OCI-LY3 (cell line): Measurements from ENCODE around the gene DYRK1A.

Experiments
- H2AFZ ChIP-seq: fragments of 200-600, 300-600 bp; shearing (Covaris generic); 2 replicates; pipeline ENCODE4 v1.6.0; 2014; ENCODE audit warnings: antibody characterized with exemption, low read depth, low read length
- H3K27ac ChIP-seq: fragments of 200-600, 300-600 bp; sonication (generic); 2 replicates; pipeline ENCODE4 v1.5.1; 2014; ENCODE audit warnings: mild to moderate bottlenecking, low read length, moderate library complexity, mixed read lengths
- H3K27me3 ChIP-seq: fragments of 200-600, 300-600 bp; sonication (generic); 2 replicates; pipeline ENCODE4 v1.6.1; 2014; ENCODE audit warnings: low read depth, low read length, mixed read lengths
- H3K36me3 ChIP-seq: fragments of 200-600, 300-600 bp; sonication (generic); replicated peaks from 2 replicates; pipeline ENCODE3; 2014; ENCODE audit warnings: low read depth, low read length, mixed read lengths
- H3K4me1 ChIP-seq: fragments of 300-600, 200-600 bp; sonication (generic); 2 replicates; pipeline ENCODE4 v1.6.1; 2014; ENCODE audit warnings: low read length, mixed read lengths
- H3K4me2 ChIP-seq: fragments of 200-600, 300-600 bp; sonication (generic); 2 replicates; pipeline ENCODE4 v1.6.1; 2014; ENCODE audit warnings: low read length, mixed read lengths
- H3K4me3 ChIP-seq: fragments of 300-600, 200-600 bp; sonication (generic); 2 replicates; pipeline ENCODE4 v1.5.1; 2014; ENCODE audit warnings: antibody characterized with exemption, mild to moderate bottlenecking, low read length, moderate library complexity
- H3K79me2 ChIP-seq: fragments of 300-600, 200-600 bp; shearing (Covaris generic); 2 replicates; pipeline ENCODE4 v1.6.1; 2014; ENCODE audit warnings: mild to moderate bottlenecking, low read length, mixed read lengths
- H3K9ac ChIP-seq: fragments of 300-600, 200-600 bp; shearing (Covaris generic); 2 replicates; pipeline ENCODE4 v1.6.0; 2014; ENCODE audit warnings: mild to moderate bottlenecking, low read length, moderate library complexity
- H3K9me3 ChIP-seq: fragments of 200-600, 300-600 bp; shearing (Covaris generic); 2 replicates; pipeline ENCODE4 v1.6.1; 2014; ENCODE audit warnings: low read length, mixed read lengths; ENCODE audit not compliant: insufficient read depth
- H4K20me1 ChIP-seq: fragments of 200-600, 300-600 bp; sonication (generic); 2 replicates; pipeline ENCODE4 v1.6.1; 2016; ENCODE audit warnings: low read length, mixed read lengths; ENCODE audit not compliant: insufficient read depth
- EZH2phosphoT487 ChIP-seq: fragments of 200-600 bp; shearing (Covaris generic); IDR thresholded peaks from 2 replicates; pipeline ENCODE4 v1.6.1; 2018; ENCODE audit warnings: antibody characterized with exemption, mixed run types, low read depth
- TF ChIP-seq, protein P1 (sequence below): fragments of 200-600, 300-600 bp; sonication (generic); IDR thresholded peaks from 2 replicates; pipeline ENCODE4 v1.5.1; 2014; ENCODE audit warnings: antibody characterized with exemption, low read length, low read depth

The DYRK1A gene

DNA sequence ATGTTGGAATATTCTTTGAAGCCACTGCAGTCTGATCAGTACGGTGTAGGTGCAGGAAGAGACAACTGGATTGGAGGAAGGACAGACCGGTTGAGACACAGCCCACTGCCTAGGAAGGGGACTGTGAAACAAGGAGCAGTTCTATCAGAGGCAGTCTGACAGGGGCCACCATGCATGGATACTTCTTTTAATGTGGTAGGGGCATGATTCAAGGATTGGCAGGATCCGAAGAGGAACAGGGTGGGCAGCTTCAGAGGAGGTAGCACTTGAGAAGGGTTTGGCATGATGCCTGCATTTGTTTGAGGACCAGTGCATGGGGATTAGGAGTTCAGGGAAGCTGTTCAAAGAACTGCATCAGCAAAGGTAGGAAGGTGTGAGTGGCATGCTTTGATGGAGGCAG, 167.9 kb downstream of the DYRK1A start:
- TF ChIP-seq EZH2phosphoT487 = no peak
- TF ChIP-seq, protein P1, sequence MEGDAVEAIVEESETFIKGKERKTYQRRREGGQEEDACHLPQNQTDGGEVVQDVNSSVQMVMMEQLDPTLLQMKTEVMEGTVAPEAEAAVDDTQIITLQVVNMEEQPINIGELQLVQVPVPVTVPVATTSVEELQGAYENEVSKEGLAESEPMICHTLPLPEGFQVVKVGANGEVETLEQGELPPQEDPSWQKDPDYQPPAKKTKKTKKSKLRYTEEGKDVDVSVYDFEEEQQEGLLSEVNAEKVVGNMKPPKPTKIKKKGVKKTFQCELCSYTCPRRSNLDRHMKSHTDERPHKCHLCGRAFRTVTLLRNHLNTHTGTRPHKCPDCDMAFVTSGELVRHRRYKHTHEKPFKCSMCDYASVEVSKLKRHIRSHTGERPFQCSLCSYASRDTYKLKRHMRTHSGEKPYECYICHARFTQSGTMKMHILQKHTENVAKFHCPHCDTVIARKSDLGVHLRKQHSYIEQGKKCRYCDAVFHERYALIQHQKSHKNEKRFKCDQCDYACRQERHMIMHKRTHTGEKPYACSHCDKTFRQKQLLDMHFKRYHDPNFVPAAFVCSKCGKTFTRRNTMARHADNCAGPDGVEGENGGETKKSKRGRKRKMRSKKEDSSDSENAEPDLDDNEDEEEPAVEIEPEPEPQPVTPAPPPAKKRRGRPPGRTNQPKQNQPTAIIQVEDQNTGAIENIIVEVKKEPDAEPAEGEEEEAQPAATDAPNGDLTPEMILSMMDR = no peak
- Histone ChIP-seq H3K27ac (no peak overlapping the region), H3K27me3 (no peaks in the 10 kb centered on the region), H3K36me3 (no peaks in the 10 kb centered on the region), H4K20me1 (no peaks in the 10 kb centered on the region), H3K4me3 (no peak overlapping the region), H3K4me2 (no peak overlapping the region), H3K79me2 (no peaks in the 10 kb centered on the region), H3K9ac (no peak overlapping the region), H2AFZ (no peak overlapping the region), H3K4me1 (peaks cover 15% of the 10 kb centered on the region), H3K9me3 (no peaks in the 10 kb centered on the region)

DNA sequence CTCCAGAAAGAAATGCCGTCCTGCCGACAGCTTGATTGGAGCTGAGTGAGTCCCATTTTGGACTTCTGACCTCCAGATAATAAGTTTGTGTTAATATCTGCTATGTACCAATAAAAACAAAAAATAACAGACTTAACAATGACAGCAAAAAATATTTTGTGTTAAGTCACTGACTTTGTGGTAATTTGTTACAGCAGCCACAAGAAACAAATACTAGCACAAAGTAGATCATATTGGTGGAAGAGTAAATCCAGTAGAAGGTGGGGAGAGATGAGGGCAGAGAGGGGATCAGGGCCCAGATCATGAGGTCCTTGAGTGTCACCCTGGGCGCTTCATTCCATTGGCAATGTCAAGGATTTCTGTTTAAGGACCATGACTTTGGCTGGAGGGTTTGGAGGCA, 168.6 kb downstream of the DYRK1A start:
- Histone ChIP-seq H2AFZ (no peak overlapping the region), H3K4me1 (peaks cover 15% of the 10 kb centered on the region), H3K9me3 (no peaks in the 10 kb centered on the region), H3K36me3 (no peaks in the 10 kb centered on the region), H3K4me2 (no peak overlapping the region), H3K9ac (no peak overlapping the region), H3K4me3 (no peak overlapping the region), H4K20me1 (no peaks in the 10 kb centered on the region), H3K79me2 (no peaks in the 10 kb centered on the region), H3K27me3 (no peaks in the 10 kb centered on the region), H3K27ac (no peak overlapping the region)
- TF ChIP-seq, protein P1 = no peak
- no peak for TF ChIP-seq EZH2phosphoT487

DNA sequence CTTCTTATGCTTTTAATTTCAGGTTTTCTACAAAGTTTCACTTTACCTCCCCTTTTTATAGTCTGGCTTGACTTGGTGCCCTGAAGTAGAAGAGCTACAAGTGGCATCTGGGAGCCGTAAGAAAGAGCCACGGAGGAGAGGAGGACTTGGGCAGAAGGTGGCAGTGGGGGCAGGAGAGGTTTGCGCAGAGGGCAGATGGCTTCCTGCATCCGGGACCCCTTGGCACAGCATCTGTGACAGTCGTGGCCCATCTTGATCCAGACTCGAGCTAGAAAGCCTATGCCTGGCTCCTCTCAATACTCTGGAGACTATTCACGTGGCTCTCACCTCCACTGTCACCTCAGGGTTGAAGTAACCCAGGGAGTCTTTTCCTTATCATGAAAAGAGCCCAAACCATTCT, 169.1 kb downstream of the DYRK1A start:
- Histone ChIP-seq H3K9ac (no peak overlapping the region), H3K9me3 (no peaks in the 10 kb centered on the region), H3K36me3 (no peaks in the 10 kb centered on the region)

DNA sequence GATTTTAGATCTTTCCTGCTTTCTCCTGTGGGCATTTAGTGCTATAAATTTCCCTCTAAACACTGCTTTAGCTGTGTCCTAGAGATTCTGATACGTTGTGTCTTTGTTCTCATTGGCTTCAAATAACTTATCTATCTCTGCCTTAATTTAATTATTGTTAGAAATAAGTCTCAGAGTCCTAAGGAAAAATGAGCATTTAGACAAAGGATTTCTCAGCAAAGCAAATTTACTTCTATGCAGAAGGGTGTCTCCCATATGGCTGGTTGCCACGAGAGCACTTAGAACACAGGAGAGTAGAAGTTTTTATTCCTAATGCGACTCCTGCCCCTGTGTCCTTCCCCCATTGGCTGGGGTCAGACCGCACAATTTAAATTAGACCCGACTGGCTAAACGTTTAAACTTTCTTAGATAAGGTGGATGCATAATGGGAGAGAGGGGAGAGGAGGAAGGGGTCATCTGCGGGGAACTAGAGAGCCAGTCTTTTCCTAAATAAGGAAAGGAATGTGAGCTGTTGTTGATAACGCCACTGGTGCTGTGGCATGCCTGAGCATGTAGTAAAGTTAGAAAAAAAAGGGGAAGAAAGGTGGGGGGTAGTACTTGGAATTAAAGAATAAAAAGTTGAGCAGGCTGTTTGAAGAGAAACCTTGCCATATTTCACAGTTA, 170.2 kb downstream of the DYRK1A start:
- TF ChIP-seq EZH2phosphoT487 = no peak
- TF ChIP-seq, protein P1 = no peak
- Histone ChIP-seq H3K27me3 (no peaks in the 10 kb centered on the region), H3K9me3 (no peaks in the 10 kb centered on the region), H3K4me1 (peaks cover 15% of the 10 kb centered on the region), H3K79me2 (no peaks in the 10 kb centered on the region), H4K20me1 (no peaks in the 10 kb centered on the region), H3K27ac (no peak overlapping the region), H3K9ac (no peak overlapping the region), H2AFZ (no peak overlapping the region), H3K4me2 (no peak overlapping the region), H3K4me3 (no peak overlapping the region), H3K36me3 (no peaks in the 10 kb centered on the region)

More for the DNA sequence above, 169.1 kb downstream of the DYRK1A start:
- Histone ChIP-seq H3K27me3 (no peaks in the 10 kb centered on the region), H3K79me2 (no peaks in the 10 kb centered on the region), H3K4me1 (peaks cover 15% of the 10 kb centered on the region), H4K20me1 (no peaks in the 10 kb centered on the region), H2AFZ (no peak overlapping the region), H3K4me3 (no peak overlapping the region), H3K4me2 (no peak overlapping the region), H3K27ac (no peak overlapping the region)
- TF ChIP-seq, protein P1 = no peak
- TF ChIP-seq EZH2phosphoT487 = no peak
